HepG2 (cell line): ENCODE data around the gene GNL2. TPM values are rescaled to one million over a fixed set of nuclear protein-coding genes. Genes with fewer than 3 reads are reported as not detected.

Experiments used
- ATAC-seq: fragments of 200-7000 bp; cut with Tn5 transposase; 3 replicates; pipeline ENCODE4 v1.9.1; 2020; ENCODE audit warnings: mild to moderate bottlenecking, moderate library complexity
- BruUV-seq: library from RNA; stranded (reverse); fragments of 400-500 nt; replicated peaks from 2 replicates; lab custom pipeline; 2021; lab: Mats Ljungman, UMichigan
- CTCF ChIA-PET: fragments of 300-600 bp; formaldehyde crosslinking; extraction: SDS; loops from one replicate; lab custom pipeline; 2021; ENCODE audit warnings: low total read pairs, inconsistent platforms, low intra/inter-chr PET ratio; lab: Yijun Ruan, JAX
- POLR2A ChIA-PET: fragments of 350-600 bp; sonication (Branson Sonifier 250); formaldehyde crosslinking; loops from one replicate; lab custom pipeline; 2020; ENCODE audit warnings: antibody characterized with exemption, inconsistent platforms; lab: Yijun Ruan, JAX
- DNase-seq: peaks from one replicate; pipeline ENCODE4 v3.0.0-alpha.2; 2015; ENCODE audit warnings: low spot score
- FAIRE-seq: peaks from 3 replicates; lab custom pipeline; 2011; peaks lifted over from hg19 to GRCh38; lab: Jason Lieb, UNC
- H2AFZ ChIP-seq: one replicate; pipeline ENCODE4 v1.6.1; 2011; ENCODE audit warnings: low read length, inconsistent platforms
- H3K27ac ChIP-seq: fragments of 300-600 bp; 3 replicates; pipeline ENCODE4 v1.8.0; 2011; ENCODE audit warnings: mixed run types, mild to moderate bottlenecking, mixed read lengths, low read length, inconsistent platforms; ENCODE audit not compliant: insufficient read depth; ENCODE audit errors: extremely low read length
- H3K27me3 ChIP-seq, 2 experiments: fragments of 200-600 bp in 1 of 2; 2 replicates in 1 of 2; 3 replicates in 1 of 2; pipeline versions ENCODE4 v1.6.0 to v1.8.0; 2011; ENCODE audit warnings: low read length in 2 of 2, mild to moderate bottlenecking in 2 of 2, moderate library complexity in 2 of 2, inconsistent platforms in 1 of 2; ENCODE audit not compliant: insufficient read depth in 2 of 2, control insufficient read depth in 1 of 2
- H3K36me3 ChIP-seq, 2 experiments: fragments of 200-600 bp in 1 of 2; replicated peaks in 1 of 2; 2 replicates in 1 of 2; 3 replicates in 1 of 2; pipeline versions ENCODE4 v1.5.1 to v1.8.0; 2011; ENCODE audit warnings: low read length in 2 of 2, inconsistent platforms in 1 of 2; ENCODE audit not compliant: insufficient read depth in 2 of 2, control insufficient read depth in 1 of 2
- H3K4me1 ChIP-seq: 2 replicates; pipeline ENCODE4 v1.5.1; 2012; ENCODE audit warnings: low read length, inconsistent platforms; ENCODE audit not compliant: insufficient read depth
- H3K4me2 ChIP-seq: 2 replicates; pipeline ENCODE4 v1.6.0; 2011; ENCODE audit warnings: low read depth, low read length, inconsistent platforms
- H3K4me3 ChIP-seq, 3 experiments: fragments of 200-600 bp in 1 of 3; sonication (generic), shearing (Covaris generic) in 1 of 3; replicated peaks in 1 of 3; 2 replicates each; pipeline ENCODE4 v1.5.1; 2011 to 2016; ENCODE audit warnings: low read length in 3 of 3, inconsistent platforms in 2 of 3, low read depth in 2 of 3, mild to moderate bottlenecking in 2 of 3, control low read depth in 1 of 3, mixed read lengths in 1 of 3; ENCODE audit not compliant: insufficient read depth in 1 of 3
- H3K79me2 ChIP-seq: one replicate; pipeline ENCODE4 v1.6.1; 2011; ENCODE audit warnings: low read length, inconsistent platforms; ENCODE audit not compliant: insufficient read depth
- H3K9ac ChIP-seq: 2 replicates; pipeline ENCODE4 v1.6.0; 2011; ENCODE audit warnings: mild to moderate bottlenecking, low read depth, low read length, inconsistent platforms; ENCODE audit not compliant: insufficient read depth
- H3K9me3 ChIP-seq: 2 replicates; pipeline ENCODE4 v1.5.1; 2012; ENCODE audit warnings: mild to moderate bottlenecking, low read length
- H4K20me1 ChIP-seq: 2 replicates; pipeline ENCODE4 v1.6.0; 2011; ENCODE audit warnings: inconsistent platforms, mild to moderate bottlenecking, low read length, moderate library complexity; ENCODE audit not compliant: insufficient read depth
- CEBPB ChIP-seq: IDR thresholded peaks from 2 replicates; pipeline ENCODE4 v1.6.1; 2011; ENCODE audit warnings: low read depth, low read length, improper control_type of control experiment, borderline replicate concordance
- FOXC1 ChIP-seq: sonication (generic); formaldehyde crosslinking; IDR thresholded peaks from 2 replicates; pipeline ENCODE4 v1.8.0; 2022; ENCODE audit warnings: mild to moderate bottlenecking, missing genetic modification reagents, borderline replicate concordance
- SOX5 ChIP-seq: IDR thresholded peaks from 2 replicates; pipeline ENCODE4 v1.6.1; 2016; ENCODE audit warnings: borderline replicate concordance
- WIZ ChIP-seq: sonication (generic); formaldehyde crosslinking; IDR thresholded peaks from 2 replicates; pipeline ENCODE4 v1.5.1; 2020; ENCODE audit warnings: mild to moderate bottlenecking, missing genetic modification reagents
- ZHX1 ChIP-seq: sonication (generic); formaldehyde crosslinking; IDR thresholded peaks from 2 replicates; pipeline ENCODE4 v1.8.1; 2022; ENCODE audit warnings: low read depth, mild to moderate bottlenecking, missing genetic modification reagents
- ZNF10 ChIP-seq: sonication (generic); formaldehyde crosslinking; IDR thresholded peaks from 2 replicates; pipeline ENCODE4 v1.4.0; 2020; ENCODE audit warnings: mild to moderate bottlenecking, low read depth, missing genetic modification reagents, borderline replicate concordance
- WGBS: methylation state at CpG from one replicate; pipeline ENCODE4 v1.1.6; 2017; ENCODE audit warnings: low lambda C conversion rate; 5-methylcytosine and 5-hydroxymethylcytosine counted together
- in situ Hi-C: cut with HindIII; loops from 2 replicates; pipeline ENCODE4 v1.10.0; 2017; ENCODE audit warnings: low pct_unique_long_range_greater_than_20kb; ENCODE audit not compliant: extremely low pct_ligation_motif_present
- intact Hi-C: fragments of 100-400 bp; cut with micrococcal nuclease; formaldehyde crosslinking; loops from one replicate; pipeline ENCODE4 v1.10.0; 2022; ENCODE audit not compliant: unreplicated experiment
- polyA plus RNA-seq, 8 experiments: library from polyadenylated mRNA; depleted of rRNA in 3 of 8; stranded (reverse) in 7 of 8; unstranded in 1 of 8; fragments of >200 nt; fragmentation: Illumina TruSeq in 4 of 8; extraction: Trizol in 4 of 8; gene quantifications; 2 replicates each; pipeline versions ENCODE4 v1.2.1 to v1.2.3, GENCODE V29; 2011 to 2016; ENCODE audit warnings: low read depth in 4 of 8, missing spikeins in 1 of 8, mixed read lengths in 1 of 8; ENCODE audit not compliant: insufficient read depth in 1 of 8
- total RNA-seq, 5 experiments: library from RNA; depleted of rRNA; stranded (reverse); fragments of >200 nt; fragmentation: Illumina TruSeq; extraction: Trizol; gene quantifications; 2 replicates each; pipeline ENCODE4 v1.2.3, GENCODE V29; 2016; ENCODE audit warnings: low read depth in 1 of 5

Gene GNL2
- total and polyA plus RNA-seq, 2 of the 13 experiments (the other 11 are each of a cell fraction or from before 2014, with no cell fraction given): 32.1 to 72.1 TPM

GRCh38 chr1:37545019-37545418, 50.7 kb downstream of the GNL2 start:
- Histone ChIP-seq H3K4me2 (no peak overlapping the region), H3K27me3 (no peaks in the 10 kb centered on the region), H3K4me1 (no peaks in the 10 kb centered on the region), H3K79me2 (peaks cover 4% of the 10 kb centered on the region), H3K9ac (no peak overlapping the region), H4K20me1 (no peaks in the 10 kb centered on the region), H3K27ac (no peak overlapping the region), H3K4me3 (no peak overlapping the region), H3K36me3 (peaks cover 13 to 52% of the 10 kb centered on the region in 2 experiments; a peak in 4 of 5 replicates), H3K9me3 (no peaks in the 10 kb centered on the region), H2AFZ (no peak overlapping the region)
- in situ Hi-C loops (no loop called here), intact Hi-C loops (no loop called here)
- no peak for ATAC-seq
- TF ChIP-seq ZHX1 (CRISPR knock-in tag) (no peak), FOXC1 (no peak), WIZ (CRISPR knock-in tag) (no peak), SOX5 (CRISPR knock-in tag) (no peak), ZNF10 (CRISPR knock-in tag) (no peak), CEBPB (peak; percentile 18; the same call in 1 of the 2 replicates)
- BruUV-seq: no TSS peak
- 77% methylated on average over 3 of the region's 5 CpGs for WGBS
- CTCF ChIA-PET: no interaction called here
- no peak for FAIRE-seq
- DNase-seq: no peak
- POLR2A ChIA-PET: no interaction called here
